Endothelial cell of umbilical vein (primary cell): ENCODE results near the gene TRPM1. TPM values are rescaled to one million over a fixed set of nuclear protein-coding genes. Genes with fewer than 3 reads are reported as not detected.

Source experiments
- BruUV-seq: library from RNA; stranded (reverse); fragments of 400-500 nt; replicated peaks from 2 replicates; lab custom pipeline; 2021; lab: Mats Ljungman, UMichigan
- CTCF ChIA-PET: fragments of 300-600, 350-600 bp; sonication (Branson Sonifier 250); formaldehyde crosslinking; loops from one replicate; lab custom pipeline; 2021; ENCODE audit warnings: antibody characterized with exemption, inconsistent platforms; lab: Charles Lee
- POLR2A ChIA-PET: fragments of 300-600, 350-600 bp; sonication (Branson Sonifier 250); formaldehyde crosslinking; loops from one replicate; lab custom pipeline; 2021; ENCODE audit warnings: antibody characterized with exemption, inconsistent platforms; lab: Charles Lee
- DNase-seq: peaks from one replicate; pipeline ENCODE4 v3.0.0-alpha.2; 2011; ENCODE audit warnings: low read depth, low spot score
- FAIRE-seq: peaks from 2 replicates; lab custom pipeline; 2011; peaks lifted over from hg19 to GRCh38; lab: Jason Lieb, UNC
- H2AFZ ChIP-seq: 2 replicates; pipeline ENCODE4 v1.6.0; 2012; ENCODE audit warnings: low read depth, low read length, control low read depth, inconsistent platforms
- H3K27ac ChIP-seq: 2 replicates; pipeline ENCODE4 v1.5.1; 2011; ENCODE audit warnings: low read depth, mild to moderate bottlenecking, control low read depth, low read length, moderate library complexity; ENCODE audit not compliant: insufficient read depth
- H3K27me3 ChIP-seq, 2 experiments: 2 replicates each; pipeline versions ENCODE4 v1.6.0 to v1.6.1; 2011; ENCODE audit warnings: low read length in 2 of 2, mixed read lengths in 1 of 2; ENCODE audit not compliant: control insufficient read depth in 2 of 2, insufficient read depth in 2 of 2
- H3K36me3 ChIP-seq, 2 experiments: 2 replicates in 1 of 2; 3 replicates in 1 of 2; pipeline ENCODE4 v1.5.1; 2011; ENCODE audit warnings: low read length in 2 of 2, mild to moderate bottlenecking in 1 of 2, moderate library complexity in 1 of 2; ENCODE audit not compliant: control insufficient read depth in 2 of 2, insufficient read depth in 2 of 2; ENCODE audit errors: extremely low read depth in 1 of 2
- H3K4me1 ChIP-seq: 3 replicates; pipeline ENCODE4 v1.5.1; 2011; ENCODE audit warnings: mild to moderate bottlenecking, low read length; ENCODE audit not compliant: control insufficient read depth, insufficient read depth; ENCODE audit errors: extremely low read depth
- H3K4me2 ChIP-seq: 2 replicates; pipeline ENCODE4 v1.6.1; 2011; ENCODE audit warnings: low read length, control low read depth, mixed read lengths; ENCODE audit not compliant: insufficient read depth
- H3K4me3 ChIP-seq, 3 experiments: fragments of 200-600 bp in 1 of 3; sonication (generic), shearing (Covaris generic) in 1 of 3; replicated peaks in 1 of 3; 2 replicates each; pipeline ENCODE4 v1.5.1; 2011 to 2016; ENCODE audit warnings: control low read depth in 3 of 3, low read length in 3 of 3, mild to moderate bottlenecking in 2 of 3, inconsistent platforms in 1 of 3, low read depth in 1 of 3, moderate library complexity in 1 of 3; ENCODE audit not compliant: insufficient read depth in 1 of 3
- H3K79me2 ChIP-seq: 2 replicates; pipeline ENCODE4 v1.6.0; 2012; ENCODE audit warnings: low read length, inconsistent platforms; ENCODE audit not compliant: control insufficient read depth, insufficient read depth
- H3K9ac ChIP-seq: replicated peaks from 2 replicates; pipeline ENCODE3; 2011; ENCODE audit warnings: low read length, control low read depth; ENCODE audit not compliant: insufficient read depth; ENCODE audit errors: extremely low read depth
- H3K9me1 ChIP-seq: replicated peaks from 3 replicates; pipeline ENCODE4 v1.6.0; 2011; ENCODE audit warnings: mild to moderate bottlenecking, low read length; ENCODE audit not compliant: control insufficient read depth, insufficient read depth; ENCODE audit errors: extremely low read depth
- H3K9me3 ChIP-seq: replicated peaks from 2 replicates; pipeline ENCODE4 v1.5.1; 2012; ENCODE audit warnings: low read length, inconsistent platforms; ENCODE audit not compliant: control insufficient read depth, insufficient read depth
- H4K20me1 ChIP-seq: replicated peaks from 2 replicates; pipeline ENCODE3; 2011; ENCODE audit warnings: mild to moderate bottlenecking, low read length; ENCODE audit not compliant: control insufficient read depth, insufficient read depth; ENCODE audit errors: extremely low read depth
- CTCF ChIP-seq, 2 donors: IDR thresholded peaks; 1 replicate in 1 of 2; 2 replicates in 1 of 2; pipeline ENCODE4 v1.5.1; 2011; ENCODE audit warnings: low read length in 2 of 2, mild to moderate bottlenecking in 2 of 2, moderate library complexity in 2 of 2, control low read depth in 1 of 2, inconsistent platforms in 1 of 2, low read depth in 1 of 2; ENCODE audit not compliant: insufficient read depth in 1 of 2; ENCODE audit errors: extremely low read depth in 1 of 2
- EZH2 ChIP-seq: IDR thresholded peaks from 2 replicates; pipeline ENCODE4 v1.6.1; 2012; ENCODE audit warnings: borderline replicate concordance, low read depth, mild to moderate bottlenecking, moderate library complexity, low read length, inconsistent platforms; ENCODE audit not compliant: severe bottlenecking
- FOS ChIP-seq: IDR thresholded peaks from 2 replicates; pipeline ENCODE4 v1.6.1; 2011; ENCODE audit warnings: mild to moderate bottlenecking, low read length, moderate library complexity, borderline replicate concordance; ENCODE audit not compliant: insufficient read depth
- GATA2 ChIP-seq: IDR thresholded peaks from 2 replicates; pipeline ENCODE4 v1.7.0; 2011; ENCODE audit warnings: low read depth, mild to moderate bottlenecking, moderate library complexity, mixed read lengths, low read length; ENCODE audit not compliant: insufficient read length, insufficient read depth
- JUN ChIP-seq: IDR thresholded peaks from 2 replicates; pipeline ENCODE4 v1.6.1; 2011; ENCODE audit warnings: borderline replicate concordance, low read depth; ENCODE audit not compliant: insufficient read length, insufficient read depth
- MAX ChIP-seq: IDR thresholded peaks from 2 replicates; pipeline ENCODE4 v1.6.1; 2011; ENCODE audit not compliant: insufficient read depth, insufficient read length
- MYC ChIP-seq: IDR thresholded peaks from one replicate; pipeline ENCODE4 v1.6.1; 2011; ENCODE audit warnings: mild to moderate bottlenecking, low read depth, low read length
- POLR2A ChIP-seq: IDR thresholded peaks from 2 replicates; pipeline ENCODE4 v1.6.1; 2012; ENCODE audit warnings: low read depth, mild to moderate bottlenecking, control low read depth, low read length
- POLR2AphosphoS5 ChIP-seq: IDR thresholded peaks from 2 replicates; pipeline ENCODE4 v1.6.1; 2012; ENCODE audit warnings: low read depth, mild to moderate bottlenecking, control low read depth, low read length, moderate library complexity; ENCODE audit not compliant: insufficient read depth
- dilution Hi-C: fragments of 300-500 bp; cut with MboI; formaldehyde crosslinking; loops from one replicate; pipeline ENCODE4 v1.15.0; 2019; ENCODE audit warnings: low sequenced_read_pairs; ENCODE audit not compliant: extremely low pct_ligation_motif_present
- intact Hi-C: fragments of 100-400 bp; cut with micrococcal nuclease; formaldehyde crosslinking; loops from one replicate; pipeline ENCODE4 v1.10.0; 2022
- polyA plus RNA-seq, 4 experiments: library from polyadenylated mRNA; depleted of rRNA in 3 of 4; stranded (reverse) in 3 of 4; unstranded in 1 of 4; fragments of >200 nt; gene quantifications; 2 replicates each; pipeline versions ENCODE4 v1.2.1 to v1.2.3, GENCODE V29; 2011 to 2012; ENCODE audit warnings: missing spikeins in 1 of 4
- total RNA-seq: library from RNA; stranded (reverse); gene quantifications from 2 replicates; pipeline ENCODE4 v1.2.3, GENCODE V29; 2021

Gene TRPM1
- total and polyA plus RNA-seq, 2 donors (not counting 3 experiments of a cell fraction or from before 2014, with no cell fraction given) = 0.19 TPM; not detected in 1

- TF ChIP-seq JUN = no peak
- intact Hi-C loops = loop anchor here (5.0 kb wide), 1 partner anchor 323 kb away; no protein-coding TSS in a partner anchor
- no peak overlapping the region for H3K4me3 ChIP-seq
- no peak for FAIRE-seq
- H3K9ac ChIP-seq = no peak overlapping the region
- ChIA-PET CTCF (no interaction called here), POLR2A (no interaction called here)
- no peak overlapping the region for H3K27ac ChIP-seq
- no peaks in the 10 kb centered on the region for H3K9me3 ChIP-seq
- peaks cover 0 to 3% of the 10 kb centered on the region in 2 experiments for H3K27me3 ChIP-seq
- no peak for DNase-seq
- H2AFZ ChIP-seq = no peak overlapping the region
- no TSS peak for BruUV-seq
- no peaks in the 10 kb centered on the region for H3K79me2 ChIP-seq
- H3K4me1 ChIP-seq = peaks cover 4% of the 10 kb centered on the region
- dilution Hi-C loops = no loop called here
- no peaks in the 10 kb centered on the region for H3K9me1 ChIP-seq
- H4K20me1 ChIP-seq = no peaks in the 10 kb centered on the region
- no peak overlapping the region for H3K4me2 ChIP-seq
- H3K36me3 ChIP-seq = no peaks in the 10 kb centered on the region
Measured at GRCh38 chr15:31125061-31125460, 23.5 kb upstream of the TRPM1 start.

- Histone ChIP-seq H2AFZ (no peak overlapping the region), H3K79me2 (no peaks in the 10 kb centered on the region), H3K4me2 (no peak overlapping the region), H3K4me3 (no peak overlapping the region), H3K27me3 (peaks cover 0 to 2% of the 10 kb centered on the region in 2 experiments), H3K9me1 (no peaks in the 10 kb centered on the region), H3K36me3 (no peaks in the 10 kb centered on the region), H3K9ac (no peak overlapping the region), H3K27ac (no peak overlapping the region), H3K4me1 (no peaks in the 10 kb centered on the region), H3K9me3 (no peaks in the 10 kb centered on the region), H4K20me1 (no peaks in the 10 kb centered on the region)
- dilution Hi-C loops (no loop called here), intact Hi-C loops (no loop called here)
- POLR2A ChIA-PET = interaction anchor here (0.6 kb wide), 1 partner anchor 75 kb away, joined by 3 read pairs; no protein-coding TSS in a partner anchor
- CTCF ChIA-PET = no interaction called here
- FAIRE-seq = no peak
- no TSS peak for BruUV-seq
- TF ChIP-seq CTCF (IDR thresholded peaks at IDR 0.05; ENCODE audit: extremely low read depth in 1 of 2, insufficient read depth in 1 of 2, low read depth in 1 of 2, low read length in 2 of 2) (no peak), POLR2A (no peak), MAX (no peak), JUN (no peak), GATA2 (no peak), MYC (no peak), EZH2 (no peak), POLR2AphosphoS5 (no peak), FOS (no peak)
- no peak for DNase-seq
Measured at GRCh38 chr15:31116423-31117030, 15.0 kb upstream of the TRPM1 start.
